Adipose tissue (tissue), 3 donors: ENCODE results near the gene FSHB. TPM values are rescaled to one million over a fixed set of nuclear protein-coding genes. Genes with fewer than 3 reads are reported as not detected.
"Not testable (repeated sequence)": the region's sequence is repeated elsewhere in the genome, so short reads cannot be mapped to it uniquely, and the experiment has no call there.

ENCODE experiments used
- H3K27ac ChIP-seq: one replicate; pipeline ENCODE4 v1.5.1; 2013; ENCODE audit warnings: low read depth, low read length
- WGBS, 3 donors: extraction: QIAGEN DNeasy Blood & Tissue Kit; methylation state at CpG; one replicate each; pipeline ENCODE4 v1.1.7; 2013; 5-methylcytosine and 5-hydroxymethylcytosine counted together
- polyA plus RNA-seq, 3 donors: library from polyadenylated mRNA; stranded (reverse); fragments of 200-250 nt; gene quantifications; one replicate each; pipeline ENCODE4 v1.2.3, GENCODE V29; 2013
- donor health status: healthy with polysubstance abuse.
- donor health status: Bipolar disorder and iron deficiency.
- donor health status: healthy.

Gene FSHB
- polyA plus RNA-seq, 3 donors: not detected

- H3K27ac ChIP-seq: no peak overlapping the region
- WGBS, 3 donors: 57 to 68% (median 63%) methylated on average over 3 of the region's 3 CpGs
Measured at GRCh38 chr11:30257058-30257457, 26.2 kb downstream of the FSHB start.

GRCh38 chr11:30258679-30259078 lies 27.9 kb downstream of the FSHB start:
- H3K27ac ChIP-seq: no peak overlapping the region
- 31 to 43% (median 39%) methylated on average over 1 of the region's 1 CpG for WGBS, 3 donors

DNA sequence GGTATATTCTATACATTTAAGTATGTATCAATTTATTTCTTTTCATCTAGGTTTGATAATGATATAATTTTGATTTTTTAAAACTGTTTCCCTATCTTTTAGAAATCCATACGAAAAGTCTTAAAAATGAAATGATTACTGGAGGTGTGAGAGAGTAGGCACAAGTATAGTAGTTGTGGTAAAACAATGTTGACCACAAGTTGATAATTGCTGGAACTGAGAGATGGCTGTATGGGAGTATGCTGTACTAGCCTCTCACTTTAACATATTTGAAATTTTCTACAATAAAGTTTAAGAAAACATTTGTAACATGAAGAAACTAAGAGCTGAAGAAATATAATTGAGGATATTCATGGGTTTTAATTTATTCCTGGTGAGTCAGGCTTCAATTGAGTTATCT lies 30.0 kb downstream of the FSHB start:
- 53 to 80% (median 76%) methylated on average over 1 of the region's 1 CpG for WGBS, 3 donors
- H3K27ac ChIP-seq: no peak overlapping the region

DNA sequence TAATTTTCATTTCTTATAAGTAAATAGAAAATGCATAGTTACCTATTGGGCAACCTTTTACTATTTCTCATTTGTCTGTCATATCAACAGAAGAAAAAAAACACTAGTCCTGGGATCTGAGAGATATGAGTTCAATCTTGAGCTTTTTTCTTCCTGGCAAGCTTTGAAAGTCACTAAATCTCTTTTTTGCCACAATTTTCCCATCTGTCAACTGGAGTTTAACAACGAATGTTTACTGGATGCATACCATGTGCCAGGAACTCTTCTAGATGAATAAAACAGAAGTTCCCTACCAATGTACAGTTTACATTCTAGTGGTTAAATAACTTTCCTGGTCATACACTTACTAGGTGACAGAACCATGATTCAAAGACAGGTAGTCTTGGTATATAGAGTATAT lies 31.0 kb downstream of the FSHB start:
- no peak overlapping the region for H3K27ac ChIP-seq
- WGBS, 3 donors: 42 to 53% (median 53%) methylated on average over 1 of the region's 1 CpG

DNA sequence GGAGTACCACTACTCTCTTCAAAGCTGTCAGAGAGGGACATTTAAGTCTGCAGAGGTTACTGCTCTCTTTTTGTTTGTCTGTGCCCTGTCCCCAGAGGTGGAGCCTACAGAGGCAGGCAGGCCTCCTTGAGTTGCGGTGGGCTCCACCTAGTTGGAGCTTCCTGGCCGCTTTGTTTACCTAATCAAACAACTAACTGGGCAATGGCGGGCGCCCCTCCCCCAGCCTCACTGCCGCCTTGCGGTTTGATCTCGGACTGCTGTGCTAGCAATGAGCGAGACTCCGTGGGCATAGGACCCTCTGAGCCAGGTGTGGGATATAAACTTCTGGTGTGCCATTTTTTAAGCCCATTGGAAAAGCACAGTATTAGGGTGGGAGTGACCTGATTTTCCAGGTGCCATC lies 37.8 kb downstream of the FSHB start:
- WGBS, 3 donors: 88 to 94% (median 93%) methylated on average over 9 of the region's 9 CpGs
- H3K27ac ChIP-seq: not testable (repeated sequence)

GRCh38 chr11:30270671-30271070 lies 39.9 kb downstream of the FSHB start:
- no peak overlapping the region for H3K27ac ChIP-seq

DNA sequence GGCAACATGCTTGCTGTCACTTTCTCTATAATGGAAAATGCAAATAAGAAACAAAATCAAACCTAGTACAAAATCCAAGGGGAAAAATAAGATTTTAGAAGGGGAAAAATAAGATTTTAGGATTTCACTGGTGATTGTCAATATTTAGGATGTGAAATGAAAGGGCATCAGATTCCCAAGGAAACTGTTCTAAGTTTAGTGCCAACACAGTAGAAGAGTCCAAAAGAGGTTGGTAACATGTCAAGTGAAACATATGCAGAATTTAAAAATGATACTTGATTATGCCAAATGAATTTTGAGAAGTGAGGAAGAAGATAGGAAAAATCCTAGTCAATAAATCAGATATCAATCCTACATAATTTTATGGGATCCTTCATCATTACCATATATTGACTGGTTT lies 46.4 kb downstream of the FSHB start:
- no peak overlapping the region for H3K27ac ChIP-seq

GRCh38 chr11:30279796-30280195 lies 49.0 kb downstream of the FSHB start:
- WGBS, 3 donors: 77 to 90% (median 89%) methylated on average over 2 of the region's 2 CpGs
- no peak overlapping the region for H3K27ac ChIP-seq

DNA sequence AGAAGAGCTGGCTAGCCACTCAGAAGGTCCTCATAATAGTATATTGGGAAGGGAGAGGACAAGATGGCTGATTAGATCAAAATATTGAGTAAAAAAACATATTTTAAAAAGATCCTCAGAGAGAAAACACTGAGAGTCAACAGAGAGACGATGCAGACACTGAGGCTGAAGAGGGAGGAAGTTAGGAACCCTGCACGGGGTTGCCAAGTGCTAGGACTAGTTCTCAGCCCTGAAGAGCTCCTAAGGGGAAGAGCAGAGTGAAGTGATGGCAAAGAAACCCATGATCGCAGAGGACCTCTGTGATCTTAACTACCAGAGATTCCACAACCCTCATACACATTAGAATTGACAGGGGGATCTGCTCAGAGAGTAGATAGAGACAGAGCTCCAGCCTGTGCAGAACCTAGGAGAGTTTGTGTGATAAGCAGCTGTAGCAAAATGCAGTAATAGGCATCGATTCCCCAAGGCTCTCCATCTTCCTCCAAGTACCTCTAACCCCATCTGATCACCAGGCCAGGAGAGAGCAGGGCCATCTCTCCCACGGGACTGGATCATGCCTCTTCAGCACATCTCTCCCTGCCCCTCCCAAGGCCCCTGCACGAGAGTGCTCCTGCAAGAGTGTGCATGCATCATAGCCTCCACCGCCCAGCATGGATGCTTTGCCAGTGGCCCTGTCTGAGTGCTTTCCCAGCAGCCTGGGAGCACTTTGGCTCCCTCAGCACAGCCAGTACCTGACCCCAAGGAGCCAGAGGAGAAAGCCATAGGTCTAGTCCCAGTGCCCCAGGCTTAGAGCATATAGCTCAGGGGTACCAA lies 50.9 kb downstream of the FSHB start:
- no peak overlapping the region for H3K27ac ChIP-seq
- WGBS, 3 donors: 67 to 71% (median 69%) methylated on average over 7 of the region's 7 CpGs

GRCh38 chr11:30282289-30282631 lies 51.4 kb downstream of the FSHB start:
- 33 to 56% (median 47%) methylated on average over 3 of the region's 3 CpGs for WGBS, 3 donors
- no peak overlapping the region for H3K27ac ChIP-seq

Other genes starting within 250 kb of the FSHB start
- under 1 TPM; 0.01 to 0.18 (median 0.11) TPM for gene KCNA4, start 214.0 kb upstream of the FSHB start, polyA plus RNA-seq
- gene ARL14EP, start 92.1 kb downstream of the FSHB start, polyA plus RNA-seq: 10 to 100 TPM in 2 of 3 donors, 1 to 10 TPM in 1; 7.3 to 21.7 (median 13.5) TPM